Islet of Langerhans (tissue), 1 donor: ENCODE measurements around the gene NHSL1.

Source experiments
- FAIRE-seq: peaks from one replicate; lab custom pipeline; 2011; peaks lifted over from hg19 to GRCh38; lab: Jason Lieb, UNC

NHSL1 gene

DNA sequence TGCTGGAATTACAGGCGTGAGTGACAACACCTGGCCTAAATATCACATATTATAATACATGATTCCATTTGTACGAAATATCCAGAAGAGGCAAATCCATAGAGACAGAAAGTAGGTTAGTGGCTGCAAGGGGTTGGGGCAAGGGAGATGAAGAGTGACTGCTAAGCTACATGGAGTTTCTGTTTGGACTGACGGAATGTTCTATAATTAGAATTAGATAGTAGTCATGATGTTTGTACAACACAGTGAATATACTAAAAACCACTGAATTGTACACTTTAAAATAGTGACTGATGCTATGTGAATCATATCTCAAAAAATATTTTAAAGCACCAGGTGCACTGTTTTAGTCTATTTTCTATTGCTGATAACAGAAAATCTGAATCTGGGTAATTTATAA is 99.0 kb downstream of the NHSL1 start:
- no peak for FAIRE-seq

- FAIRE-seq = no peak
Measured at GRCh38 chr6:138397128-138398122, 101.9 kb downstream of the NHSL1 start.

- no peak for FAIRE-seq
Measured at GRCh38 chr6:138396709-138397108, 102.6 kb downstream of the NHSL1 start.

GRCh38 chr6:138393871-138394783 is 105.2 kb downstream of the NHSL1 start:
- FAIRE-seq = no peak

DNA sequence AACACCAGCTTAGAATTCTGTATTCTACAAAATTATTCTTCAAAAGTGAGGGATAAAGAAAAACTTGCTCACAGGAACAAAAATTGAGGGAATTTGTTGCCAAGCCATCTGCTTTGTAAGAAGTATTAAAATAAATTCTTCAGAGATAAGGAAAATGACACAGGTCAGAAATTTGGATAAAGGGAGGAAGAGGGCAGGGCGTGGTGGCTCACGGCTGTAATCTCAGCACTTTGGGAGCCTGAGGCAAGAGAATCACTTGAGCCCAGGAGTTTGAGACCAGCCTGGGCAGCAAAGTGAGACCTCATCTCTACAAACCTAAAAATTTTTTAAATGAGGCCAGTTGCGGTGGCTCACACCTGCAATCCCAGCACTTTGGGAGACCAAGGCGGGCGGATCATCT is 109.7 kb downstream of the NHSL1 start:
- no peak for FAIRE-seq

- no peak for FAIRE-seq
Measured at GRCh38 chr6:138387577-138388368, 111.5 kb downstream of the NHSL1 start.

DNA sequence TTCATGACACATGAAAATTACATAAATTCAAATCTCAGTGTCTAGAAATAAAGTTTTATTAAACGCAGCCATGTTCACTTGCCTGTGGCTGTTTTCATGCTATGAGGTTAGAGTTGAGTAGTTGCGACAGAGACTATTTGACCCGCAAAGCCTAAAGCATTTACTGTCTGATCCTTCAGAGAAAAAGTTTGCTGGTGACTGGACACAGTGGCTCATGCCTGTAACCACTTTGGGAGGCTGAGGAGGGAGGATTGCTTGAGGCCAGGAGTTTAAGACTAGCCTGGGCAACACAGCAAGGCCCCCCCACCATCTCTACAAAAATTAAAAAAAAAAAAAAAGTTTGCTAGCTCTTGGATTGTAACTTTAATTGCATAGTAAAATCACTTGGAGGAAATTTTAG is 112.4 kb downstream of the NHSL1 start:
- FAIRE-seq = no peak

- FAIRE-seq = no peak
Measured at GRCh38 chr6:138383776-138384175, 115.5 kb downstream of the NHSL1 start.

GRCh38 chr6:138382498-138383265 is 116.6 kb downstream of the NHSL1 start:
- FAIRE-seq = no peak

DNA sequence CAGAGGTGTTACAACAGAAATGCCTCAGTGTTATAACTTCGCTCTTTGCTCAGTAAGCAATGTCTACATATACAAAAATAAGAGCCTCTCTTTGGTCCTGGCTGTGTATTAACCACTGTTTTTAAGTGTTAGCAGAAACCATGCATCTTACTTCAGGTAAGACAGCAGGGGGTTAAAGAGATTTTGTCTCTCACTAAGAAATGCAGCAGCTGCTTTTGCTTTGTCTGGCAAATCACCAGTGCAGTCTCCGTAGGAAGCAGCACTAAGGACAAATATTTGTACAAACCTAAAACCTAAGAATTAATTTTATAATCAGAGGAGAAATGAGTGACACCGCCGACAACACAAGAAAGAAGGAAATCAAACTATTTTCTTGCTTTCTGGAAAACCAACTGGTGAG is 120.8 kb downstream of the NHSL1 start:
- FAIRE-seq = no peak

- FAIRE-seq = no peak
Measured at GRCh38 chr6:138377844-138378243, 121.5 kb downstream of the NHSL1 start, which contains the start of gene SMIM28. TSS of gene SMIM28 (plus strand) at chr6:138377905. CDS start at chr6:138378073, 168 bp downstream.

- no peak for FAIRE-seq
Measured at GRCh38 chr6:138377042-138377441, 122.3 kb downstream of the NHSL1 start.

DNA sequence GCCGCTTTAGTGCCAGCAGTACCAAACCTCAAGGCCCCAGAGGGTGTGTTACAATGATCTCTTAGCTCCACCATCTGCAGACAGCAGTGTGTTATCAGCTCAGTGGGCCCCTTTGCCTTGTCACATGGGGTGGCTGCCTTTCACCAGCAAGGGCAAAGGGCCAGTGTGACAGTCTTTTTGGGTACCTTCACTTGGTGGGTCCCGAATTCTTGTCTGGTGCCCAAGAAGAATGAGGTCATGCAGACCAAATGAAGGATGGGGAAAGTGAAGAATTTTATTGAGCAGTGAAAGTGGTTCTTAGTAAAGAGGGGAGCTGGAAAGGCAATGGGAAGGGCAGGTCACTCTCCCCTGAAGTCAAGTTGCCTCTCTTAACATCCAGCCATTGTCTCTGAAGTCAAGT is 124.5 kb downstream of the NHSL1 start:
- no peak for FAIRE-seq

- no peak for FAIRE-seq
Measured at GRCh38 chr6:138374230-138374629, 125.1 kb downstream of the NHSL1 start.

DNA sequence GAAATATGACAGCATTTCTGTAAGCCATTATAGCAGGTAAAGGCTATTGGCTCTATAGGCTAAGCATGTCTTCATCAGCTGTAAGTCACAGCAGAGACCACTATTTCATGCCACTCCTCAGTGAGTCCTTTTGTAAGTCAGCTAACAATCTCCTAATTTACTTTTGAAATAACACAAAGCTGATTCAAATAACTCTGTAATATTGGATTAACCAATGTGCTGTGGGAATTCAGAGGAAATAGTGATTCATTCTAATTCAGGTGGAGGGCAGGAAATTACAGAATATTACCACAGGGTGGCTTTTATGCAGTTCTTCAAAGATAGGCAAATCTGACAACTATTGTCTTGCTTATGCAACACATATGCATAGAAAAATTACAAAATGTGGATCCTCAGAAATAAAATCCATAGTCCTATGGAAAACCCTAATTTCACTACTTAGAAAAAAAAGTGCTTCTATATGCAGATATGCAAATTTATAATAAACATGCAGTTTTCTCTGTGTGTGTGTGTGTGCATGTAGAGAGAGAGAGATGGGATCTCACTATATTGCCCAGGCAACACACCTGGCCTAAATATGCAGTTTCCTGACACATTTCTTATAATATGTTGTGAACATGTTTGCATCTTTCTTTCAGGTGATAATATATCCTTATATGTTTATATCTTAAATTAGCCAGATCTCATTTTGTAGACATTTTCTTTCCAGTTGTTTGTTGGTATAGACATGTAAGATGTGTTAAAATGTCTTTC is 126.4 kb downstream of the NHSL1 start:
- no peak for FAIRE-seq
